OCI-LY7 (cell line): Measurements from ENCODE around the gene KAZN. TPM values are rescaled to one million over a fixed set of nuclear protein-coding genes. Genes with fewer than 3 reads are reported as not detected.

Experiments used
- BruUV-seq: library from RNA; stranded (reverse); fragments of 400-500 nt; replicated peaks from 2 replicates; lab custom pipeline; 2021; lab: Mats Ljungman, UMichigan
- CTCF ChIA-PET: fragments of 300-600 bp; sonication (Branson Sonifier 250); formaldehyde crosslinking; loops from one replicate; lab custom pipeline; 2022; ENCODE audit warnings: antibody characterized with exemption; ENCODE audit not compliant: unreplicated experiment; lab: Charles Lee
- POLR2A ChIA-PET: fragments of 300-600 bp; sonication (Branson Sonifier 250); formaldehyde crosslinking; loops from one replicate; lab custom pipeline; 2022; ENCODE audit warnings: antibody characterized with exemption; lab: Charles Lee
- DNase-seq: peaks from one replicate; pipeline ENCODE4 v3.0.0-alpha.2; 2015; ENCODE audit warnings: low spot score
- H2AFZ ChIP-seq: fragments of 200-600 bp; sonication (generic), shearing (Covaris generic); 2 replicates; pipeline ENCODE4 v1.6.1; 2014; ENCODE audit warnings: mild to moderate bottlenecking, antibody characterized with exemption, low read length, moderate library complexity
- H3K27ac ChIP-seq: fragments of 200-600 bp; sonication (generic); 2 replicates; pipeline ENCODE4 v1.5.1; 2014; ENCODE audit warnings: mixed run types, low read depth, mild to moderate bottlenecking, moderate library complexity, low read length, inconsistent platforms; ENCODE audit not compliant: poor library complexity, severe bottlenecking
- H3K36me3 ChIP-seq: fragments of 200-600 bp; sonication (generic); 2 replicates; pipeline ENCODE4 v1.6.1; 2014; ENCODE audit warnings: mild to moderate bottlenecking, antibody characterized with exemption, low read length, moderate library complexity, mixed read lengths; ENCODE audit not compliant: insufficient read depth
- H3K4me1 ChIP-seq: fragments of 200-600 bp; sonication (generic); 2 replicates; pipeline ENCODE4 v1.5.1; 2014; ENCODE audit warnings: mild to moderate bottlenecking, low read length; ENCODE audit not compliant: insufficient read depth, poor library complexity, severe bottlenecking
- H3K4me2 ChIP-seq: fragments of 200-600 bp; sonication (generic); 2 replicates; pipeline ENCODE4 v1.6.1; 2014; ENCODE audit warnings: mild to moderate bottlenecking, low read length
- H3K4me3 ChIP-seq: fragments of 200-600 bp; sonication (generic); 2 replicates; pipeline ENCODE4 v1.5.1; 2014; ENCODE audit warnings: mild to moderate bottlenecking, low read depth, low read length; ENCODE audit not compliant: poor library complexity, severe bottlenecking
- H3K79me2 ChIP-seq: fragments of 200-600 bp; sonication (generic); 2 replicates; pipeline ENCODE4 v1.6.1; 2016; ENCODE audit warnings: low read depth, mild to moderate bottlenecking, low read length, moderate library complexity, mixed read lengths; ENCODE audit not compliant: insufficient read depth
- H3K9me2 ChIP-seq: fragments of 200-600 bp; sonication (generic); 2 replicates; pipeline ENCODE4 v1.6.1; 2016; ENCODE audit warnings: mild to moderate bottlenecking, low read length, mixed read lengths; ENCODE audit not compliant: insufficient read depth
- H3K9me3 ChIP-seq: fragments of 200-600 bp; sonication (generic); 2 replicates; pipeline ENCODE4 v1.6.1; 2014; ENCODE audit warnings: mild to moderate bottlenecking, mixed run types, low read length, mixed read lengths
- H4K20me1 ChIP-seq: fragments of 200-600 bp; sonication (generic); 2 replicates; pipeline ENCODE4 v1.6.1; 2014; ENCODE audit warnings: mild to moderate bottlenecking, antibody characterized with exemption, low read length, moderate library complexity, mixed read lengths; ENCODE audit not compliant: insufficient read depth
- EZH2phosphoT487 ChIP-seq: fragments of 200-600 bp; sonication (generic); IDR thresholded peaks from 2 replicates; pipeline ENCODE4 v1.6.1; 2018; ENCODE audit warnings: low read depth, borderline replicate concordance, mild to moderate bottlenecking, mixed run types, antibody characterized with exemption, low read length, moderate library complexity, mixed read lengths
- intact Hi-C: fragments of 100-400 bp; cut with micrococcal nuclease; formaldehyde crosslinking; loops from one replicate; pipeline ENCODE4 v1.10.0; 2022; ENCODE audit not compliant: unreplicated experiment
- total RNA-seq, 2 experiments: library from RNA; depleted of rRNA in 1 of 2; stranded (reverse); fragments of >200 nt in 1 of 2; shearing (Covaris generic) in 1 of 2; gene quantifications; 2 replicates each; pipeline ENCODE4 v1.2.3, GENCODE V29; 2014 to 2022
- TF ChIP-seq, protein P1 (sequence below): fragments of 200-600 bp; sonication (generic); conservative IDR thresholded peaks from 2 replicates; pipeline ENCODE4 v1.5.1; 2014; ENCODE audit warnings: mild to moderate bottlenecking, antibody characterized with exemption, low read length, moderate library complexity, mixed read lengths

The KAZN gene
- total RNA-seq, 2 experiments from 2014 or later: 0.40 to 2.4 TPM

- ChIA-PET POLR2A (no interaction called here), CTCF (no interaction called here)
- Histone ChIP-seq H3K79me2 (no peaks in the 10 kb centered on the region), H3K4me3 (no peak overlapping the region), H3K36me3 (no peaks in the 10 kb centered on the region), H3K4me1 (peaks cover 4% of the 10 kb centered on the region), H3K27ac (no peak overlapping the region), H2AFZ (no peak overlapping the region), H3K9me2 (no peaks in the 10 kb centered on the region), H3K4me2 (no peak overlapping the region), H4K20me1 (peaks cover 7% of the 10 kb centered on the region; the same call in 1 of the 2 replicates), H3K9me3 (no peaks in the 10 kb centered on the region)
- intact Hi-C loops: no loop called here
- no TSS peak for BruUV-seq
- DNase-seq: no peak
- TF ChIP-seq EZH2phosphoT487: no peak
Observed at GRCh38 chr1:14928412-14928811, 329.9 kb downstream of the KAZN start.

DNA sequence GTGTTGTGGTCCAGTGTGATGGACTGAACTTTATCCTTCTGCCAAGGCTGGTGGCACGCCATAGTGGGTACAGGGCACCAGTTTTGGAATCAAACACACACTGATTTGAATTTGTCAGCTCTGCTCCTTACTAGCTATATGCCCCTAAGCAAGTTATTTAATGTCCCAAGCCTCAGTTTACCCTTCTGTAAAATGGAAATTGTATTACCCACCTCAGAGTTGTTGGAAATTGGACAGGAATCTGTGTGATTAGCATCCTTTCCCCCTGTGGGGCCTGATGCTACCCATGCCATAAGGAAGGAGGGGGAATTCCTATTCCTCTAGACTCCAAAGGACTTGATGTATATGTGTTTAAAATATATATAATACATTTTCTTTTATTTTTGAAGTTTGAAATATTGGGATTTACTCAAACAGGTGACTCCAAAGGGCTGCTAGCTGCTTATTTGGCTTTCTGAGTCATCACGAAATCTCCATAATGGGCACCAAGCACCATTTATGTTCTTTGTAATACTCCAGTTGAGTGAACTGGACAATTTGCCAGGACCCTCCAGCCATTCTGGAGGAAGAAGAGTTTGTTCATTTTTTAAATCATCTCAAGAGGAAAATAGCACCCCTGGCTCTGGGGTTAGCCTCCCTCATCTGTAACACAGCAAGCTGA is 330.5 kb downstream of the KAZN start:
- TF ChIP-seq EZH2phosphoT487: no peak
- TF ChIP-seq, protein P1, sequence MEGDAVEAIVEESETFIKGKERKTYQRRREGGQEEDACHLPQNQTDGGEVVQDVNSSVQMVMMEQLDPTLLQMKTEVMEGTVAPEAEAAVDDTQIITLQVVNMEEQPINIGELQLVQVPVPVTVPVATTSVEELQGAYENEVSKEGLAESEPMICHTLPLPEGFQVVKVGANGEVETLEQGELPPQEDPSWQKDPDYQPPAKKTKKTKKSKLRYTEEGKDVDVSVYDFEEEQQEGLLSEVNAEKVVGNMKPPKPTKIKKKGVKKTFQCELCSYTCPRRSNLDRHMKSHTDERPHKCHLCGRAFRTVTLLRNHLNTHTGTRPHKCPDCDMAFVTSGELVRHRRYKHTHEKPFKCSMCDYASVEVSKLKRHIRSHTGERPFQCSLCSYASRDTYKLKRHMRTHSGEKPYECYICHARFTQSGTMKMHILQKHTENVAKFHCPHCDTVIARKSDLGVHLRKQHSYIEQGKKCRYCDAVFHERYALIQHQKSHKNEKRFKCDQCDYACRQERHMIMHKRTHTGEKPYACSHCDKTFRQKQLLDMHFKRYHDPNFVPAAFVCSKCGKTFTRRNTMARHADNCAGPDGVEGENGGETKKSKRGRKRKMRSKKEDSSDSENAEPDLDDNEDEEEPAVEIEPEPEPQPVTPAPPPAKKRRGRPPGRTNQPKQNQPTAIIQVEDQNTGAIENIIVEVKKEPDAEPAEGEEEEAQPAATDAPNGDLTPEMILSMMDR: no peak

GRCh38 chr1:14929547-14930246 is 331.2 kb downstream of the KAZN start:
- no peaks in the 10 kb centered on the region for H3K9me2 ChIP-seq
- POLR2A ChIA-PET: no interaction called here
- no peak for DNase-seq
- no TSS peak for BruUV-seq
- H3K4me1 ChIP-seq: peaks cover 2% of the 10 kb centered on the region
- no peak overlapping the region for H2AFZ ChIP-seq
- H3K27ac ChIP-seq: no peak overlapping the region
- intact Hi-C loops: no loop called here
- H3K4me2 ChIP-seq: no peak overlapping the region
- no peaks in the 10 kb centered on the region for H3K36me3 ChIP-seq
- no peak for TF ChIP-seq EZH2phosphoT487
- TF ChIP-seq, protein P1: no peak
- no peak overlapping the region for H3K4me3 ChIP-seq
- H4K20me1 ChIP-seq: peaks cover 7% of the 10 kb centered on the region; the same call in 1 of the 2 replicates
- H3K9me3 ChIP-seq: no peaks in the 10 kb centered on the region
- H3K79me2 ChIP-seq: no peaks in the 10 kb centered on the region
- CTCF ChIA-PET: no interaction called here

More for the DNA sequence above, 330.5 kb downstream of the KAZN start:
- H3K4me3 ChIP-seq: no peak overlapping the region
- intact Hi-C loops: no loop called here
- no peaks in the 10 kb centered on the region for H3K9me3 ChIP-seq
- ChIA-PET POLR2A (no interaction called here), CTCF (no interaction called here)
- H3K36me3 ChIP-seq: no peaks in the 10 kb centered on the region
- H3K27ac ChIP-seq: no peak overlapping the region
- H2AFZ ChIP-seq: no peak overlapping the region
- peaks cover 7% of the 10 kb centered on the region; the same call in 1 of the 2 replicates for H4K20me1 ChIP-seq
- DNase-seq: no peak
- no peaks in the 10 kb centered on the region for H3K79me2 ChIP-seq
- no TSS peak for BruUV-seq
- peaks cover 4% of the 10 kb centered on the region for H3K4me1 ChIP-seq
- H3K4me2 ChIP-seq: no peak overlapping the region
- no peaks in the 10 kb centered on the region for H3K9me2 ChIP-seq
